ENCODE data around the gene SCPEP1. TPM values are rescaled to one million over a fixed set of nuclear protein-coding genes. Genes with fewer than 3 reads are reported as not detected.
"Not testable (repeated sequence)": the region's sequence is repeated elsewhere in the genome, so short reads cannot be mapped to it uniquely, and the experiment has no call there.

Gene SCPEP1
- total RNA-seq, 3 donors from 2014 or later = 10.3 to 74.2 (median 27.7) TPM

GRCh38 chr17:56976941-56977608 is 856 bp upstream of the SCPEP1 start:
- ATAC-seq = no peak

DNA sequence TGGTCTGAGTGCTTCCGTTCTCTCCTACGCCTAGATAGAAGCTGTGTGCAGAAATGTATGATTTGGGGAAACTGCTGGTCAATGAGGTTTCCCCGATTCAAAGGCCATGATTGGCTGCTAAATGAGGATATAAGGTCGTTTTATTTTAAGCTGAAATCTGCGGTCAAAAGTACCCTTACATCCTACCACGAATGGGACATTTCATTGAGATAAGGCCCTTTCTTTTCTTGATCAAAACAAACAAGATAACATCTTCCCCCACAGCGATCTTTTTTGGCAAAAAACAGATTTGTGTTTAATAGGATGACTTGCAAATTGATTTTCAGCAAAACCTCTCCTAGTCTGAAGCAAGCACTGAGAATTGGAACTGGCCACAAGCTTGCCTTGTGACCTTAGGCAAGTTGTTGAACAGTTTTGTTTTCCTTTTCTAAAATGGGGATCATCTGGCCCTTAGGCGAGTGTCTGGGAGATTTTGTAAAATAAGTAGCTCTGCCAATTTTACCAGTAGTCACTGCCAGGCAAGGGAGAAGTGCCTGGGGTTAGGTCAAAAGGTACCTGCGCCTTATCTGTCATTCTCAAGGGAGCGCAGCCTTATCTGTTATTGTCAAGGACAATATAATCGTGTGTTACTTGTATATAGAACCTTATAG is 635 bp downstream of the SCPEP1 start:
- Histone ChIP-seq H3K4me1 (ENCODE audit: low read depth) (no peaks in the 10 kb centered on the region), H3K4me3 (no peak overlapping the region), H3K9me3 (no peaks in the 10 kb centered on the region), H3K36me3 (ENCODE audit: low read depth) (no peaks in the 10 kb centered on the region)
- no peak for ATAC-seq
- intact Hi-C loops (cut with DNase I, micrococcal nuclease) = no loop called here
- no peak for DNase-seq
- no peak for TF ChIP-seq CTCF (IDR thresholded peaks at IDR 0.05)

More at GRCh38 chr17:56976941-56977608, 856 bp upstream of the SCPEP1 start:
- intact Hi-C loops (cut with DNase I, micrococcal nuclease) = no loop called here
- Histone ChIP-seq H3K4me1 (ENCODE audit: low read depth) (no peaks in the 10 kb centered on the region), H3K9me3 (no peaks in the 10 kb centered on the region), H3K4me3 (no peak overlapping the region), H3K36me3 (ENCODE audit: low read depth) (no peaks in the 10 kb centered on the region)
- DNase-seq = no peak
- TF ChIP-seq CTCF (IDR thresholded peaks at IDR 0.05) = no peak

DNA sequence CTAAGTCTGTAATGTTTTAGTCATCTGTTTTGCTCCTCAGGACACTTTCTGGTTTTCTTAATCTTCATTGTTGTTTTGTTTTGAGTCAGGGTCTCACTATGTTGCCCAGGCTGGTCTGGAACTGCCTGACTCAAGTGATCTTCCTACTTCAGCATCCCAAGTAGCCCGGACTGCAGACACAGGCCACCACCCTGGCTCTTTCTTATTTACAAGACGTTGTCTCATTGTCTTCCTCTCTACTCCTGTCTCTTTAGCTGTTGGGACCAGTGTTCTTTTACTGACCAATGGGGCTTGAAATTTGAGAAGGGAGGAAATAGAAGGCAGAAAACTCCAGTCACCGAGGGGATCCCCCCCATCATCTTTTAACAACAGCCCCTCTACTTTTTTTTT is 1.2 kb downstream of the SCPEP1 start:
- Histone ChIP-seq H3K4me3 (no peak overlapping the region), H3K36me3 (ENCODE audit: low read depth) (no peaks in the 10 kb centered on the region), H3K4me1 (ENCODE audit: low read depth) (no peaks in the 10 kb centered on the region), H3K9me3 (no peaks in the 10 kb centered on the region)
- no peak for TF ChIP-seq CTCF (IDR thresholded peaks at IDR 0.05)
- DNase-seq (no peak), ATAC-seq (no peak)
- intact Hi-C loops (cut with DNase I, micrococcal nuclease) = no loop called here

DNA sequence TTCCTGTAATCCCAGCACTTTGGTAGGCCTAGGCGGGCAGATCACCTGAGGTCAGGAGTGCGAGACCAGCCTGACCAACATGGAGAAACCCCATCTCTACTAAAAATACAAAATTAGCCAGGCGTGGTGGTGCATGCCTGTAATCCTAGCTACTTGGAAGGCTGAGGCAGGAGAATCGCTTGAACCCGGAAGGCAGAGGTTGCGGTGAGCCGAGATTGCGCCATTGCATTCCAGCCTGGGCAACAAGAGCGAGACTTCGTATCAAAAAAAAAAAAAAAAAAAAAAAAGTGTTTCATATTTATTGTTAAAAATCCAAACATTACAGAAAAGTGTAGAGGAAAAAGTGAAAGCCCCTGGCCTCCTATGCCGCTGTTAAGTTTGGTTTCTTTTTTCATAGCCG is 2.6 kb downstream of the SCPEP1 start:
- H3K4me1 ChIP-seq (ENCODE audit: low read depth) = not testable (repeated sequence)

DNA sequence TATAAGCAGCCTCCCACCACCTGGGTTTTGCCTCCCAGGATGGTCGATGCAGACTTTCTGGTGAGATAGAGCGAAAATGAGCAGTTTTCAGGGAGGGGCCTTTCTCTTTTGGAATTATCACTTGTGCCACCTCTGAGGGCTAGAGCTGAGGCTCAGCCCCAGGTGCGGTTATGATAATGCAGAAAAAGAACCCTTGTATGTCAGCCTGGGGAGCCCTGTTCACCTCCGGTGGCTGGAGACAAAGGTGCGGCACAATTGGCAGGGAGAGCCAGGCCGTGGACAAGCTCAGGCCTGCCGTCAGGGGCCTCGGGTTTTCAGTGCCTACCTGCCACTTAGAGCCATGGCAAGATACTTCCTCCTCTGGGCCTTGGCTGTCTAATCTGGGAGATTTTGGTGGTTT is 4.4 kb downstream of the SCPEP1 start:
- Histone ChIP-seq H3K4me3 (no peak overlapping the region), H3K9me3 (no peaks in the 10 kb centered on the region), H3K4me1 (ENCODE audit: low read depth) (no peaks in the 10 kb centered on the region), H3K36me3 (ENCODE audit: low read depth) (no peaks in the 10 kb centered on the region)
- no peak for DNase-seq
- intact Hi-C loops (cut with DNase I, micrococcal nuclease) = no loop called here
- TF ChIP-seq CTCF (IDR thresholded peaks at IDR 0.05) = no peak
- no peak for ATAC-seq

More for the DNA sequence above, 2.6 kb downstream of the SCPEP1 start:
- H3K36me3 ChIP-seq (ENCODE audit: low read depth); H3K9me3 ChIP-seq; H3K4me3 ChIP-seq; intact Hi-C loops (cut with DNase I, micrococcal nuclease); ATAC-seq; DNase-seq: not testable (repeated sequence)

DNA sequence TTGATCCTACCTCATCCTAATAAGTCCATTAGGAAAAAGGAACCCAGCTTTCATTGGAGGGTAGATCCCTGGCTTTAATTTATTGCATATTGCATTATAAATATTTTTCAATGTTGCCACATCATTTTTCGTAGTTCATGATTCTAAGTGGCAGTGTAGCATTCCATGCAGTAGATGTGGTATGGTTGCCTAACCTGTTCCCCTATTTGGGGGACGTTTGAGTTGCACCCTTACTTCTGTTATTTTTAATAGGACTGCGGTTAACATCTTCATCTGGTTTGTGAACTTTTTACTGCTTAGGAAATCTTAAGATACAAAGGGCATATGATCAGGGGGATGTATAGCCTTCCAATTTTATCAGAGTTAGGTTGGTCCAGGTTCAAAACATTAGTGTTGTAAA is 5.4 kb downstream of the SCPEP1 start:
- Histone ChIP-seq H3K9me3 (no peaks in the 10 kb centered on the region), H3K4me3 (no peak overlapping the region), H3K36me3 (ENCODE audit: low read depth) (no peaks in the 10 kb centered on the region), H3K4me1 (ENCODE audit: low read depth) (no peaks in the 10 kb centered on the region)
- no peak for ATAC-seq
- TF ChIP-seq CTCF (IDR thresholded peaks at IDR 0.05) = no peak
- DNase-seq = no peak
- intact Hi-C loops (cut with DNase I, micrococcal nuclease) = no loop called here
